ENCODE data around the gene NLRX1. TPM values are rescaled to one million over a fixed set of nuclear protein-coding genes. Genes with fewer than 3 reads are reported as not detected.

Gene NLRX1
- total and polyA plus RNA-seq, 10 of the 15 experiments (the other 5 are each of a cell fraction or from before 2014, with no cell fraction given) = 0.85 to 18.5 (median 10.0) TPM

GRCh38 chr11:119207415-119207960, 39.0 kb downstream of the NLRX1 start:
- no TSS peak for BruUV-seq (replicated peaks)
- DNase-seq (ENCODE audit: low read depth, low spot score) (no peak), ATAC-seq (no peak), FAIRE-seq (no peak)
- in situ Hi-C loops (cut with MboI) = no loop called here
- H2AFZ ChIP-seq (ENCODE audit: control insufficient read depth, low read depth, low read length) = no peak overlapping the region
- H3K4me3 ChIP-seq = peak overlapping the region; percentile 93
- 5% methylated on average over 11 of the region's 11 CpGs for WGBS (ENCODE audit: insufficient coverage, insufficient replicate concordance, low lambda C conversion rate, missing lambda C conversion rate)
- peaks cover 9% of the 10 kb centered on the region for H3K4me1 ChIP-seq (ENCODE audit: control insufficient read depth, insufficient read depth, low read length)
- H3K36me3 ChIP-seq (ENCODE audit: control insufficient read depth in 2 of 2, insufficient read depth in 2 of 2, low read length in 1 of 2) = no peaks in the 10 kb centered on the region
- H3K9me3 ChIP-seq (replicated peaks; ENCODE audit: control insufficient read depth, insufficient read depth, low read length) = no peaks in the 10 kb centered on the region; the same call in 2 of the 3 replicates
- H3K9ac ChIP-seq (ENCODE audit: control insufficient read depth, insufficient read depth, low read length) = peak overlapping the region; percentile 83
- peak overlapping the region; percentile 85 for H3K27ac ChIP-seq (ENCODE audit: control insufficient read depth, insufficient read depth)
- ChIA-PET RAD21 (ENCODE audit: unreplicated experiment) (interaction anchor here (1.0 to 3.6 kb wide), 4 partner anchors 38 to 140 kb away, joined by 3 to 44 read pairs (median 15); partner anchors contain the start of gene VPS11), SMC1A (ENCODE audit: uncharacterized antibody, unreplicated experiment) (interaction anchor here (0.6 to 4.0 kb wide), 6 partner anchors 13 to 116 kb away, joined by 3 to 42 read pairs (median 5); no protein-coding TSS in a partner anchor), CTCF (interaction anchor here (0.6 to 4.5 kb wide), 12 partner anchors 10 to 130 kb away, joined by 3 to 63 read pairs (median 5); partner anchors contain the start of genes MCAM and NLRX1), POLR2A (interaction anchor here (0.5 to 2.4 kb wide), 7 partner anchors 52 to 415 kb away, joined by 3 to 20 read pairs (median 5); partner anchors contain the start of gene VPS11)
- intact Hi-C loops (cut with micrococcal nuclease; ENCODE audit: unreplicated experiment) = loop anchor here (1.0 to 5.0 kb wide), 2 partner anchors 53 to 115 kb away; no protein-coding TSS in a partner anchor
- H3K79me2 ChIP-seq (ENCODE audit: control insufficient read depth, insufficient read depth, low read length) = peaks cover 53% of the 10 kb centered on the region
- no peaks in the 10 kb centered on the region; the same call in 1 of the 2 replicates for H4K20me1 ChIP-seq (ENCODE audit: control insufficient read depth, insufficient read depth)
- peak overlapping the region; percentile 68 for H3K4me2 ChIP-seq (ENCODE audit: control insufficient read depth, insufficient read depth)
- TF ChIP-seq BHLHE40 (IDR thresholded peaks at IDR 0.05; ENCODE audit: borderline replicate concordance in 1 of 2, low read depth in 2 of 2, low read length in 1 of 2) = 0 out of 4 replicates have a peak, but pooled peaks of 1 of the 2 experiments have one; percentile 63
- no peak for TF ChIP-seq ELK1 (IDR thresholded peaks at IDR 0.05; ENCODE audit: low read depth, low read length)
- no peaks in the 10 kb centered on the region for H3K27me3 ChIP-seq (replicated peaks in 1 of 2; ENCODE audit: control insufficient read depth in 2 of 2, insufficient read depth in 2 of 2, low read length in 1 of 2)

GRCh38 chr11:119209186-119209585, 40.7 kb downstream of the NLRX1 start:
- peaks cover 9% of the 10 kb centered on the region for H3K4me1 ChIP-seq (ENCODE audit: control insufficient read depth, insufficient read depth, low read length)
- ChIA-PET SMC1A (ENCODE audit: uncharacterized antibody, unreplicated experiment) (interaction anchor here (0.7 to 2.0 kb wide), 6 partner anchors 17 to 115 kb away, joined by 3 to 9 read pairs (median 4); no protein-coding TSS in a partner anchor), POLR2A (interaction anchor here (0.6 to 1.4 kb wide), 6 partner anchors 20 to 118 kb away, joined by 3 to 6 read pairs (median 3); partner anchors contain the start of gene C2CD2L), RAD21 (ENCODE audit: unreplicated experiment) (interaction anchor here (0.6 to 1.8 kb wide), 4 partner anchors 14 to 75 kb away, joined by 3 to 7 read pairs (median 4); no protein-coding TSS in a partner anchor), CTCF (interaction anchor here (0.6 to 2.3 kb wide), 8 partner anchors 13 to 954 kb away, joined by 3 to 11 read pairs (median 4); no protein-coding TSS in a partner anchor)
- no peak overlapping the region for H3K4me3 ChIP-seq
- no peak overlapping the region for H2AFZ ChIP-seq (ENCODE audit: control insufficient read depth, low read depth, low read length)
- intact Hi-C loops (cut with micrococcal nuclease; ENCODE audit: unreplicated experiment) (loop anchor here (5.0 kb wide), 1 partner anchor 113 kb away; no protein-coding TSS in a partner anchor), in situ Hi-C loops (cut with MboI) (no loop called here)
- H3K9ac ChIP-seq (ENCODE audit: control insufficient read depth, insufficient read depth, low read length) = no peak overlapping the region
- peaks cover 68% of the 10 kb centered on the region for H3K79me2 ChIP-seq (ENCODE audit: control insufficient read depth, insufficient read depth, low read length)
- peaks cover 3% of the 10 kb centered on the region for H4K20me1 ChIP-seq (ENCODE audit: control insufficient read depth, insufficient read depth)
- H3K27ac ChIP-seq (ENCODE audit: control insufficient read depth, insufficient read depth) = no peak overlapping the region
- FAIRE-seq (no peak), ATAC-seq (no peak), DNase-seq (ENCODE audit: low read depth, low spot score) (no peak)
- no peaks in the 10 kb centered on the region for H3K36me3 ChIP-seq (ENCODE audit: control insufficient read depth in 2 of 2, insufficient read depth in 2 of 2, low read length in 1 of 2)
- H3K9me3 ChIP-seq (replicated peaks; ENCODE audit: control insufficient read depth, insufficient read depth, low read length) = no peaks in the 10 kb centered on the region; the same call in 2 of the 3 replicates
- H3K27me3 ChIP-seq (replicated peaks in 1 of 2; ENCODE audit: control insufficient read depth in 2 of 2, insufficient read depth in 2 of 2, low read length in 1 of 2) = no peaks in the 10 kb centered on the region
- peak overlapping the region; percentile 68; the same call in 1 of the 2 replicates for H3K4me2 ChIP-seq (ENCODE audit: control insufficient read depth, insufficient read depth)
- BruUV-seq (replicated peaks) = no TSS peak
- WGBS (ENCODE audit: insufficient coverage, insufficient replicate concordance, low lambda C conversion rate, missing lambda C conversion rate) = 94% methylated on average over 7 of the region's 7 CpGs
- TF ChIP-seq RB1 (IDR thresholded peaks at IDR 0.05; ENCODE audit: borderline replicate concordance) = no peak
- TF ChIP-seq TCF7 (IDR thresholded peaks at IDR 0.05; ENCODE audit: borderline replicate concordance) = no peak
- TF ChIP-seq ZBTB4 (CRISPR knock-in tag; IDR thresholded peaks at IDR 0.05) = no peak
- TF ChIP-seq ZNF24 (IDR thresholded peaks at IDR 0.05) = no peak
- TF ChIP-seq POU2F2 (IDR thresholded peaks at IDR 0.05; ENCODE audit: borderline replicate concordance, low read depth, low read length) = no peak
- no peak for TF ChIP-seq NFYA (IDR thresholded peaks at IDR 0.05; ENCODE audit: borderline replicate concordance, low read depth, low read length)
- TF ChIP-seq ATF3 (IDR thresholded peaks at IDR 0.05; ENCODE audit: borderline replicate concordance, extremely low read depth, low read depth, low read length) = no peak
- TF ChIP-seq POLR2AphosphoS5 (IDR thresholded peaks at IDR 0.05; ENCODE audit: low read length) = no peak

Measured in GM12878 (cell line).